ENCODE results near the gene SLC9A8.
"Not testable (repeated sequence)": the region's sequence is repeated elsewhere in the genome, so short reads cannot be mapped to it uniquely, and the experiment has no call there.

SLC9A8 gene

GRCh38 chr20:49854190-49854875 lies 41.7 kb downstream of the SLC9A8 start:
- Mint-ChIP-seq H3K27me3 (ENCODE audit: low read depth, poor library complexity) (no peaks in the 10 kb centered on the region), H3K9me3 (no peaks in the 10 kb centered on the region), H3K36me3 (ENCODE audit: low read depth) (peaks cover 16% of the 10 kb centered on the region), H3K4me1 (peaks cover 48% of the 10 kb centered on the region), H3K27ac (peak overlapping the region; percentile 90), H3K4me3 (no peak overlapping the region)
- no peak for TF ChIP-seq CTCF (IDR thresholded peaks at IDR 0.05)
- no peak for DNase-seq

DNA sequence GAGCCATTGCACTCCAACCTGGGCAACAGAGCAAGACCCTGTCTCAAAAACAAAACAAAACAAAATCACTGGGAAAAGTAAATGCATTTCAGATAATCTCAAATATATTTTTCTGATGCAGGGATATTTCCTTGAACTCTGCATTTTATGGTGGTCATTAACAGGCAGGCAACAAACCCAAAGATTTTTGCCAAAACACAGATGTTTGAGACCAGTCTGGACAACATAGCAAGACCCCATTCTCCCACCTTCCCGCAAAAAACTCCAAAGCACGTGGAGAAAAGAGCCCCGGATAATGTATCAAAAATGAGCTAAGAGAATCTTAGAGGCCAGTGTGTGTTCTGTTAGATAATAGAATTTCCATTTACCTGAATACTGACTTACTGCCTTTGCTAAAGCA lies 44.3 kb downstream of the SLC9A8 start:
- Mint-ChIP-seq H3K9me3 (no peaks in the 10 kb centered on the region), H3K27ac (no peak overlapping the region), H3K27me3 (ENCODE audit: low read depth, poor library complexity) (no peaks in the 10 kb centered on the region), H3K36me3 (ENCODE audit: low read depth) (peaks cover 16% of the 10 kb centered on the region), H3K4me1 (peaks cover 42% of the 10 kb centered on the region), H3K4me3 (no peak overlapping the region)
- TF ChIP-seq CTCF (IDR thresholded peaks at IDR 0.05), result no peak
- DNase-seq, result no peak

DNA sequence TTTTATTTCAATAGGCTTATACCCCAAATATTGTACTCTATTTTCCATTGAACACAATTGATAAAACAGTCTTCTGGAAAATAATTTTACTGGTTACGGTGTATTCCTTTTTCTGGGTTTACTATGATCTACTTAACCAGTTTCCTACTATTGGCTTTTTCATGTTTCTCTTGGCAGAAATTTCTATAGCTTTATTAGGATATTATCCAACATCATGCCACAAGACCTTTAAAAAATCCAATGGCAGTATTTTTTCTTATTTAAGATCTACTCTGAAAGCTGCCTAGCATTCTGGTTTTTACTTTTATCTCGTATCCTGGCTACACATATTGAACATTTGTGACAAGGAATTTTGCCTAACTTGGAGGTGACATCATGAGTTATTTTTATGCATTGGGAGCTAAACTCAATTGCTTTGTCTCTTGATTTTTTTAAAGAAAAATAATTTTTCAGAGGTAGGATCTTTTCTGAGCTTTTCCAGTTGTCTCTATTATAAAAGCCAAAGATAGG lies 45.5 kb downstream of the SLC9A8 start:
- TF ChIP-seq CTCF (IDR thresholded peaks at IDR 0.05), result no peak
- H3K4me3 Mint-ChIP-seq, result no peak overlapping the region
- DNase-seq, result no peak
- H3K27ac Mint-ChIP-seq, result no peak overlapping the region
- peaks cover 16% of the 10 kb centered on the region for H3K36me3 Mint-ChIP-seq (ENCODE audit: low read depth)
- peaks cover 31% of the 10 kb centered on the region for H3K4me1 Mint-ChIP-seq
- no peaks in the 10 kb centered on the region for H3K27me3 Mint-ChIP-seq (ENCODE audit: low read depth, poor library complexity)
- no peaks in the 10 kb centered on the region for H3K9me3 Mint-ChIP-seq

GRCh38 chr20:49859011-49859410 lies 46.4 kb downstream of the SLC9A8 start:
- Mint-ChIP-seq H3K4me3 (no peak overlapping the region), H3K27ac (peak overlapping the region; percentile 64), H3K36me3 (ENCODE audit: low read depth) (peaks cover 16% of the 10 kb centered on the region), H3K9me3 (no peaks in the 10 kb centered on the region), H3K4me1 (peaks cover 22% of the 10 kb centered on the region), H3K27me3 (ENCODE audit: low read depth, poor library complexity) (no peaks in the 10 kb centered on the region)
- DNase-seq, result no peak
- TF ChIP-seq CTCF (IDR thresholded peaks at IDR 0.05), result no peak

DNA sequence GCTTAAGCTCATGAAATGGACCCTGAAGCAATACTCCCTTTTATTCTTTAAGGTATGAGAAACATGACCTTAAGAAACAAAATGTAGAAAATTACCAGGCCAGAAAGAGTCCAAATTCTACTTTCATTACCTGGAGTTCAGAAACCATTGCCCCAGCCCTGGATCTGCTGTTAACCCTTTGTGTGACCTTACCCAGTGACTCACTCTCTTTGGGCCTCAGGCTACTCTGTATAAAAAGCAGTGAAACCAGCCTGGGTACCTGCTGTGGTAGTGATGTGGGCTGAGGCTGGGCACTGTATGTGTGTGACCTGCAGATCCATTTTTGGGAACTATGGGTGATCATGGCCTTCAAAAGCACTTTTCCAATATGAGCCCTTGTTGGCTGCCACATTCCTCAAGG lies 47.2 kb downstream of the SLC9A8 start:
- Mint-ChIP-seq H3K27me3 (ENCODE audit: low read depth, poor library complexity) (peaks cover 3% of the 10 kb centered on the region), H3K9me3 (no peaks in the 10 kb centered on the region), H3K27ac (peak overlapping the region; percentile 45), H3K36me3 (ENCODE audit: low read depth) (peaks cover 24% of the 10 kb centered on the region), H3K4me3 (no peak overlapping the region), H3K4me1 (peaks cover 14% of the 10 kb centered on the region)
- TF ChIP-seq CTCF (IDR thresholded peaks at IDR 0.05), result no peak
- no peak for DNase-seq

DNA sequence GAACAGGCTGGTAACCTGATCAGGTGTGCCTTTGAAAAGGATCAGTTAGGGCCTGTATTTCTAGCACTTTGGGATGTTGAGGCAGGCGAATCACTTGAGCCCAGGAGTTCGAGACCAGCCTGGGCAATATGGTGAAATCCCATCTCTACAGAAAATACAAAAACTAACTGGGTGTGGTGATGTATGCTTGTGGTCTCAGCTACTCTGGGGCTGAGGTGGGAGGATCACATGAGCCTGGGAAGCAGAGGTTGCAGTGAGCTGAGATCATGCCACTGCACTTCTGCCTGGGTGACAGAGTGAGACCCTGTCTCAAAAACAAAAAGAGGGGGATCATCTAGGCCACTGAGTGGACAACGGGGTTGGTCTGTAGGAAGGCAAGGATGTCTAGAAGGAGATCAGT lies 48.6 kb downstream of the SLC9A8 start:
- H3K27me3 Mint-ChIP-seq (ENCODE audit: low read depth, poor library complexity); H3K4me3 Mint-ChIP-seq; H3K9me3 Mint-ChIP-seq; DNase-seq: not testable (repeated sequence)
- Mint-ChIP-seq H3K4me1 (peaks cover 19% of the 10 kb centered on the region), H3K36me3 (ENCODE audit: low read depth) (peaks cover 21% of the 10 kb centered on the region), H3K27ac (peak overlapping the region; percentile 5)

Measured in nephron progenitor cell (in vitro differentiated cells).